GM18507 (cell line): ENCODE measurements around the gene SERPINI2.

Experiments used
- DNase-seq: peaks from one replicate; pipeline ENCODE4 v3.0.0; 2011; ENCODE audit warnings: low read depth; ENCODE audit not compliant: insufficient read length; ENCODE audit errors: extremely low spot score
- FAIRE-seq: peaks from 2 replicates; lab custom pipeline; 2011; peaks lifted over from hg19 to GRCh38; lab: Jason Lieb, UNC

The SERPINI2 gene

GRCh38 chr3:167473863-167474262, at the start of gene SERPINI2:
Gene SERPINI2 (minus strand): TSS chr3:167474042. CDS start chr3:167471834, 2,208 bp downstream.
- no peak for FAIRE-seq
- DNase-seq: no peak

GRCh38 chr3:167521006-167521355, 47.1 kb upstream of the SERPINI2 start:
- DNase-seq (no peak), FAIRE-seq (no peak)

- DNase-seq: no peak
- FAIRE-seq: no peak
These were observed 46.6 kb upstream of the SERPINI2 start for GRCh38 chr3:167520266-167521005.

GRCh38 chr3:167507954-167508353, 34.1 kb upstream of the SERPINI2 start:
- no peak for DNase-seq
- FAIRE-seq: no peak

- no peak for DNase-seq
These were observed 28.6 kb upstream of the SERPINI2 start for GRCh38 chr3:167502401-167502800.

GRCh38 chr3:167501941-167502340, 28.1 kb upstream of the SERPINI2 start:
- FAIRE-seq: no peak
- no peak for DNase-seq

More at GRCh38 chr3:167502401-167502800, 28.6 kb upstream of the SERPINI2 start:
- FAIRE-seq: no peak

GRCh38 chr3:167497903-167498302, 24.1 kb upstream of the SERPINI2 start:
- FAIRE-seq (no peak), DNase-seq (no peak)

GRCh38 chr3:167493244-167493643, 19.4 kb upstream of the SERPINI2 start:
- DNase-seq (no peak), FAIRE-seq (no peak)

GRCh38 chr3:167491621-167492020, 17.8 kb upstream of the SERPINI2 start:
- DNase-seq: no peak
- no peak for FAIRE-seq

- no peak for DNase-seq
These were observed 15.7 kb upstream of the SERPINI2 start for GRCh38 chr3:167489571-167489970.

GRCh38 chr3:167487556-167487955, 13.7 kb upstream of the SERPINI2 start:
- no peak for FAIRE-seq

More at GRCh38 chr3:167489571-167489970, 15.7 kb upstream of the SERPINI2 start:
- no peak for FAIRE-seq

GRCh38 chr3:167484551-167484950, 10.7 kb upstream of the SERPINI2 start:
- DNase-seq (no peak), FAIRE-seq (no peak)

More at GRCh38 chr3:167487556-167487955, 13.7 kb upstream of the SERPINI2 start:
- no peak for DNase-seq

GRCh38 chr3:167483708-167484475, 10.1 kb upstream of the SERPINI2 start:
- FAIRE-seq (no peak), DNase-seq (no peak)

GRCh38 chr3:167481164-167481563, 7.3 kb upstream of the SERPINI2 start:
- DNase-seq: no peak
- FAIRE-seq: no peak

- no peak for FAIRE-seq
- no peak for DNase-seq
These were observed 6.9 kb upstream of the SERPINI2 start for GRCh38 chr3:167480748-167481147.

GRCh38 chr3:167469381-167469780, 4.5 kb downstream of the SERPINI2 start:
- FAIRE-seq (no peak), DNase-seq (no peak)

- DNase-seq: no peak
- FAIRE-seq: no peak
These were observed 5.8 kb downstream of the SERPINI2 start for GRCh38 chr3:167467848-167468611.

GRCh38 chr3:167466966-167467365, 6.9 kb downstream of the SERPINI2 start:
- DNase-seq: no peak
- no peak for FAIRE-seq

- no peak for DNase-seq
- no peak for FAIRE-seq
These were observed 17.6 kb downstream of the SERPINI2 start for GRCh38 chr3:167456157-167456799.

- FAIRE-seq: no peak
- no peak for DNase-seq
These were observed 20.0 kb downstream of the SERPINI2 start for GRCh38 chr3:167453815-167454214.
